Karpas-422 (cell line): ENCODE results near the gene MTA1. TPM values are rescaled to one million over a fixed set of nuclear protein-coding genes. Genes with fewer than 3 reads are reported as not detected.

Experiments used
- DNase-seq: peaks from one replicate; pipeline ENCODE4 v3.0.0-alpha.2; 2015
- H2AFZ ChIP-seq: fragments of 200-600 bp; sonication (generic); 2 replicates; pipeline ENCODE4 v1.6.1; 2014; ENCODE audit warnings: antibody characterized with exemption, low read length, mixed read lengths
- H3K27ac ChIP-seq: fragments of 200-600 bp; sonication (generic); 2 replicates; pipeline ENCODE4 v1.5.1; 2014; ENCODE audit warnings: mild to moderate bottlenecking, low read length, moderate library complexity
- H3K27me3 ChIP-seq: fragments of 200-600 bp; sonication (generic); 2 replicates; pipeline ENCODE4 v1.6.1; 2014; ENCODE audit warnings: low read length, mixed read lengths
- H3K36me3 ChIP-seq: fragments of 200-600 bp; sonication (generic); 2 replicates; pipeline ENCODE4 v1.6.1; 2014; ENCODE audit warnings: low read length, mixed read lengths; ENCODE audit not compliant: insufficient read depth
- H3K4me1 ChIP-seq: fragments of 200-600 bp; sonication (generic); 2 replicates; pipeline ENCODE4 v1.6.1; 2014; ENCODE audit warnings: mild to moderate bottlenecking, low read length, mixed read lengths
- H3K4me2 ChIP-seq: fragments of 200-600 bp; sonication (generic); 2 replicates; pipeline ENCODE4 v1.6.1; 2014; ENCODE audit warnings: low read length, low read depth, mild to moderate bottlenecking; ENCODE audit not compliant: poor library complexity, severe bottlenecking
- H3K4me3 ChIP-seq: fragments of 200-600 bp; sonication (generic); 2 replicates; pipeline ENCODE4 v1.5.1; 2014; ENCODE audit warnings: mild to moderate bottlenecking, antibody characterized with exemption, low read length, mixed read lengths
- H3K79me2 ChIP-seq: fragments of 200-600 bp; sonication (generic); 2 replicates; pipeline ENCODE4 v1.6.1; 2014; ENCODE audit warnings: mild to moderate bottlenecking, low read length, mixed read lengths
- H3K9ac ChIP-seq: fragments of 200-600 bp; sonication (generic); 2 replicates; pipeline ENCODE4 v1.6.0; 2014; ENCODE audit warnings: low read length
- H3K9me2 ChIP-seq: fragments of 200-600 bp; sonication (generic), shearing (Covaris generic); replicated peaks from 2 replicates; pipeline ENCODE4 v1.6.0; 2014; ENCODE audit warnings: mild to moderate bottlenecking, low read length, moderate library complexity; ENCODE audit not compliant: insufficient read depth
- H3K9me3 ChIP-seq: fragments of 300-700, 200-600 bp; sonication (generic); 2 replicates; pipeline ENCODE4 v1.6.1; 2014; ENCODE audit warnings: low read length, mixed read lengths
- H4K20me1 ChIP-seq: fragments of 200-600 bp; sonication (generic); 2 replicates; pipeline ENCODE4 v1.6.1; 2014; ENCODE audit warnings: mild to moderate bottlenecking, antibody characterized with exemption, low read length, low read depth; ENCODE audit not compliant: insufficient read depth
- total RNA-seq: library from RNA; depleted of rRNA; stranded (reverse); fragments of >200 nt; shearing (Covaris generic); gene quantifications from 2 replicates; pipeline ENCODE4 v1.2.3, GENCODE V29; 2014; ENCODE audit warnings: low replicate concordance

MTA1 gene
- total RNA-seq, 1 experiment from 2014 or later = 94.6 TPM

DNA sequence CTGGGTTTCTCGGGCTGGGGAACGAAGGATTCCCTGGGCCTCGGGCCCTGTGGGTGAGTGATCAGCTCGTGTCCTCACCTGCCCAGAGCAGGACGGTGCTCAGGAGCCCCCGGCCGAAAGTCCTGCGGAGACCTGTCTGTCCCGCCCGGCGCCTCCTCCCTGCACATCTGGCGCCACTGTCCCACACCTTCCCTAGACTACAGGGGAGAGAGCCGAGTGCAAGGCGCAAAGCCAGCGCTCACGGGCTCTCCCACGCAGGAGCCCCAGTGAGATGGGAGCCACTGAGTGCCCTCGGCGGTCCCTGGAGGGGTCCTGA, 34.3 kb upstream of the MTA1 start:
- H3K4me1 ChIP-seq = 0 out of 2 replicates have a peak, but pooled peaks cover 2% of the 10 kb centered on the region
- no peaks in the 10 kb centered on the region for H3K36me3 ChIP-seq
- no peaks in the 10 kb centered on the region for H3K27me3 ChIP-seq
- no peak overlapping the region for H3K4me3 ChIP-seq
- no peaks in the 10 kb centered on the region for H3K9me2 ChIP-seq
- H3K4me2 ChIP-seq = no peak overlapping the region
- H3K9ac ChIP-seq = no peak overlapping the region
- H3K79me2 ChIP-seq = no peaks in the 10 kb centered on the region
- no peaks in the 10 kb centered on the region for H3K9me3 ChIP-seq
- 0 out of 2 replicates have a peak, but pooled peaks cover 9% of the 10 kb centered on the region for H4K20me1 ChIP-seq
- no peak overlapping the region for H3K27ac ChIP-seq
- no peak for DNase-seq
- no peak overlapping the region for H2AFZ ChIP-seq

DNA sequence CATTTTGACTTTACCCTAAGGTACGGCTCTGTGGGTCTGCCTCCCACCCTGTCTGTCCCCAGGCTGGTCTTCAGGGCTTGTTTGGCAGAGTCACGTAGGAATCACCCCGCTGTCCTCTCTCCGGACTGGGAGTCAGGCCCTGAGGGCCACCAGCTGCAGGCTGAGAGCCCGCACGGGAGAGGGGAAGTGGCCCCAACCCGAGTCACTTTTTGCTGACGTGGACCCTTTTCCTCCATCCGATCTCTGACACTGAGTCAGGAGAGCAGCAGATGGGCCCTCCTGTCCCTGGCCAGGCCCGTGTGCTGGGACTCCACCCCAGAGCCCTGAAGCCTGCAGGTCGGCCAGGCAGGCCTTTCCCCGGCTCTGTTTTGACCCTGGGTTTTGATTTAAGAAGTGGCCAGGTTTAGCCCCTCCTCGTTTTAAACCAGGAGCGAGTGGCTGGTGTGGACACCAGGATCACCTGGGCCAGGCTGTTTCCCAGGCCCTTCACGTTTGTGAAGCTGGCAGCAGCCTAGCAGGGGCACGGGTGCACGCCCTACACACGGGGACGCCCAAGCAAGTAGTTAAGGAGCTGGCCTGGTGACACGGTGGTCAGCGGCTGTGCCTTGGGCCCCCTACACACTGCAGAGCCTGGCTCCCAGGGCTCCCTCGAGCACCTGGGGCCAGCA, 33.8 kb upstream of the MTA1 start:
- no peaks in the 10 kb centered on the region for H3K79me2 ChIP-seq
- H3K4me1 ChIP-seq = 0 out of 2 replicates have a peak, but pooled peaks cover 2% of the 10 kb centered on the region
- no peaks in the 10 kb centered on the region for H3K36me3 ChIP-seq
- H3K27ac ChIP-seq = no peak overlapping the region
- H4K20me1 ChIP-seq = 0 out of 2 replicates have a peak, but pooled peaks cover 9% of the 10 kb centered on the region
- H3K4me3 ChIP-seq = no peak overlapping the region
- H3K27me3 ChIP-seq = no peaks in the 10 kb centered on the region
- no peak for DNase-seq
- H2AFZ ChIP-seq = no peak overlapping the region
- H3K9ac ChIP-seq = no peak overlapping the region
- no peaks in the 10 kb centered on the region for H3K9me2 ChIP-seq
- no peaks in the 10 kb centered on the region for H3K9me3 ChIP-seq
- H3K4me2 ChIP-seq = no peak overlapping the region

GRCh38 chr14:105386581-105387529, 32.8 kb upstream of the MTA1 start:
- H3K9me3 ChIP-seq = no peaks in the 10 kb centered on the region
- H4K20me1 ChIP-seq = 0 out of 2 replicates have a peak, but pooled peaks cover 9% of the 10 kb centered on the region
- DNase-seq = no peak
- H3K4me1 ChIP-seq = 0 out of 2 replicates have a peak, but pooled peaks cover 2% of the 10 kb centered on the region
- H3K27me3 ChIP-seq = no peaks in the 10 kb centered on the region
- no peaks in the 10 kb centered on the region for H3K79me2 ChIP-seq
- no peak overlapping the region for H3K9ac ChIP-seq
- no peak overlapping the region for H3K4me3 ChIP-seq
- H2AFZ ChIP-seq = no peak overlapping the region
- H3K27ac ChIP-seq = no peak overlapping the region
- H3K36me3 ChIP-seq = no peaks in the 10 kb centered on the region
- H3K9me2 ChIP-seq = no peaks in the 10 kb centered on the region
- H3K4me2 ChIP-seq = no peak overlapping the region

GRCh38 chr14:105387530-105387922, 32.1 kb upstream of the MTA1 start:
- Histone ChIP-seq H3K36me3 (no peaks in the 10 kb centered on the region), H3K4me1 (0 out of 2 replicates have a peak, but pooled peaks cover 2% of the 10 kb centered on the region), H2AFZ (no peak overlapping the region), H3K79me2 (no peaks in the 10 kb centered on the region), H3K9ac (no peak overlapping the region), H3K27me3 (no peaks in the 10 kb centered on the region), H3K27ac (no peak overlapping the region), H3K9me3 (no peaks in the 10 kb centered on the region), H3K4me2 (no peak overlapping the region), H3K9me2 (no peaks in the 10 kb centered on the region), H3K4me3 (no peak overlapping the region), H4K20me1 (0 out of 2 replicates have a peak, but pooled peaks cover 9% of the 10 kb centered on the region)
- no peak for DNase-seq

DNA sequence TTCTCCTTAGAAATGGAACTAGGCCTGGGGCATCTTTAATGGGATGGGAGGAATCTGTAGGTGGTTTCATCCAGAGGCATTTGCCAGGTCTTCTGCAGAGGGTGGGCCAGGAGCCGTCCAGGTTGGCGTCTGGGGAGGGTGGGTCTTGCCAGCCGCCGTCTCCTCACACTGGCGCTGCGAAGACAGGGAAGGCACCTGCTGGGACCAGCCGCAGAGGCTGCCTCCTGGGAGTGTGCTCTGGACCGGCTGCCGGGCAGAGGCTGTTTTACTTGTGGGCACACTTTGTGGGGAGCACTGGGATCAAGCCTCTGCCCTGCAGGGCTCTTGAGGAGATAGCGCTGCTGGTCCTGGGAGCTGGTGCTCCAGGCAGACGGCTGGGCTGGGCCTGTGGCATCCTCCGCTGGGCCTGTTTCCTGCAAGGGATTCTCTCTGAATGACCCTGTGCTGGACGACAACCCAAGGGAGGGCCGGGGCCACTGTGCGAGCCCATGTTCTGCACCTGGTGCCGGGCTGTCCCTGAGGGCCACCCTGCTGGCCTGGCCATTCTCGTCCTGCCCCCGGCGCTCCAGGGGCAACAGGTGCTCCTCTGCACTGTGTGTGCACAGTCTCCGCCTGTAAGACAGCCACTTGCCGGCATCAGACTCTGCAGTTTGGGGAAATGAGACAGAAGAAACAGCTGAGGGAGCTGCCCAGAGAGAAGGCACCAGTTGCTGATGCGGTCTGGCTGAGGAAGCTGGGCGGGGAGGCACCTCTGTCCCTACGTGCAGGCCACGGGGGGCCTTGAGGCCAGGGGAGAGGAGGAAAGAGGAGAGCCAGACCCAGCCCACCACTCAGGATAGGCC, 31.3 kb upstream of the MTA1 start:
- H3K4me2 ChIP-seq = no peak overlapping the region
- H3K9me2 ChIP-seq = no peaks in the 10 kb centered on the region
- H3K4me1 ChIP-seq = 0 out of 2 replicates have a peak, but pooled peaks cover 2% of the 10 kb centered on the region
- no peaks in the 10 kb centered on the region for H3K79me2 ChIP-seq
- H4K20me1 ChIP-seq = 0 out of 2 replicates have a peak, but pooled peaks cover 9% of the 10 kb centered on the region
- no peak overlapping the region for H3K27ac ChIP-seq
- no peaks in the 10 kb centered on the region for H3K27me3 ChIP-seq
- no peak overlapping the region for H3K9ac ChIP-seq
- H3K4me3 ChIP-seq = no peak overlapping the region
- H3K9me3 ChIP-seq = no peaks in the 10 kb centered on the region
- no peak overlapping the region for H2AFZ ChIP-seq
- no peak for DNase-seq
- H3K36me3 ChIP-seq = no peaks in the 10 kb centered on the region

DNA sequence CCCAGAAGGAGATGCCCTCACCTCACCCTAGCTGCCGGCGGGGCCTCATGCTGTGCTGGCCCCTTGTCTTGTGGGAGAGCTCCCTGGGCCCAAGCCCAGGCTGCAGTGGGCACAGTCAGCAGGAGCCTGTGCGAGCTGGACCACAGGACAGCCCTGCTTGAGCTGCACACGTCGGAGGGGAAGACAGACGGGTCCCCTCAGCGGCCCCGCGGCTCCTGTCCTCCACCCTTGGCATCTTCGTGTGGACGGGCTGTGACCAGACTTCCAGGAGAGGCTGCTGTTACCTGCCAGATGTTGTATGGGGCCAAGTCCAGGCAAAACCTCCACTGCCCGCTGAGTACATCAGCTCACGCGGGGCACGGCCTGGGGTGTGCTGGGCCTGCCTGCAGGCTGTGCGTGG, 30.7 kb upstream of the MTA1 start:
- Histone ChIP-seq H3K4me2 (no peak overlapping the region), H3K4me3 (no peak overlapping the region), H3K27me3 (no peaks in the 10 kb centered on the region), H4K20me1 (0 out of 2 replicates have a peak, but pooled peaks cover 9% of the 10 kb centered on the region), H3K36me3 (no peaks in the 10 kb centered on the region), H3K27ac (no peak overlapping the region), H3K79me2 (no peaks in the 10 kb centered on the region), H3K4me1 (0 out of 2 replicates have a peak, but pooled peaks cover 2% of the 10 kb centered on the region), H2AFZ (no peak overlapping the region), H3K9me3 (no peaks in the 10 kb centered on the region), H3K9me2 (no peaks in the 10 kb centered on the region), H3K9ac (no peak overlapping the region)
- no peak for DNase-seq

DNA sequence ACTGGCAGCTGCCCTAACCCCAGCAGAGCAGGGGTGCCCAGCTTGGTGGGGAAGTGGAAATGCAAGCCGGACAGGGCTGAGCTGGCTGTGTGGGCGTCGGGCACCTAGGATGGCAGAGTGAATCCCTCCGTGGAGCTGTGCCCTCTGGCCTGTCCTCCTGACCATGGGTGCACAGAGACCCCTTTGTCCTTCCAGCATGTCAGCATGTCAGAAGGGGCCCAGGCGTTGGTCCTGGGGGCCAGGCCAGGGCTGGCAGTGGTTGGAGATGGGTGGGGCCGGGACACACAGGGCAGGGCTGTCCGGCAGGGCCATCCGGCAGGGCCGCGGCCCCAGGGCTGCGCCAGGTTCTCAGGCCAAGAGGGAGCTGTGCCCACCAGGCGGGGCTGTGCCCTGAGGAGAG, 30.1 kb upstream of the MTA1 start:
- no peak overlapping the region for H3K4me2 ChIP-seq
- H3K27ac ChIP-seq = no peak overlapping the region
- H3K9me3 ChIP-seq = no peaks in the 10 kb centered on the region
- H3K4me3 ChIP-seq = no peak overlapping the region
- no peak overlapping the region for H3K9ac ChIP-seq
- H3K4me1 ChIP-seq = 0 out of 2 replicates have a peak, but pooled peaks cover 2% of the 10 kb centered on the region
- no peaks in the 10 kb centered on the region for H3K9me2 ChIP-seq
- no peaks in the 10 kb centered on the region for H3K36me3 ChIP-seq
- H2AFZ ChIP-seq = no peak overlapping the region
- H3K27me3 ChIP-seq = no peaks in the 10 kb centered on the region
- no peak for DNase-seq
- H4K20me1 ChIP-seq = 0 out of 2 replicates have a peak, but pooled peaks cover 9% of the 10 kb centered on the region
- no peaks in the 10 kb centered on the region for H3K79me2 ChIP-seq
